Uterine smooth muscle cell (primary cell): Measurements from ENCODE around the gene ALDH16A1. TPM values are rescaled to one million over a fixed set of nuclear protein-coding genes. Genes with fewer than 3 reads are reported as not detected.

Source experiments
- total RNA-seq: library from RNA; depleted of rRNA; stranded (reverse); fragments of >200 nt; gene quantifications from 2 replicates; pipeline ENCODE4 v1.2.3, GENCODE V29; 2014

Gene ALDH16A1
- total RNA-seq, result 33.4 and 53.8 TPM in 2 replicates

GRCh38 chr19:49453013-49453756, at the start of gene ALDH16A1:
Gene ALDH16A1, plus strand, starts transcription at chr19:49453225. Its CDS starts 107 bp downstream, at chr19:49453332.

DNA sequence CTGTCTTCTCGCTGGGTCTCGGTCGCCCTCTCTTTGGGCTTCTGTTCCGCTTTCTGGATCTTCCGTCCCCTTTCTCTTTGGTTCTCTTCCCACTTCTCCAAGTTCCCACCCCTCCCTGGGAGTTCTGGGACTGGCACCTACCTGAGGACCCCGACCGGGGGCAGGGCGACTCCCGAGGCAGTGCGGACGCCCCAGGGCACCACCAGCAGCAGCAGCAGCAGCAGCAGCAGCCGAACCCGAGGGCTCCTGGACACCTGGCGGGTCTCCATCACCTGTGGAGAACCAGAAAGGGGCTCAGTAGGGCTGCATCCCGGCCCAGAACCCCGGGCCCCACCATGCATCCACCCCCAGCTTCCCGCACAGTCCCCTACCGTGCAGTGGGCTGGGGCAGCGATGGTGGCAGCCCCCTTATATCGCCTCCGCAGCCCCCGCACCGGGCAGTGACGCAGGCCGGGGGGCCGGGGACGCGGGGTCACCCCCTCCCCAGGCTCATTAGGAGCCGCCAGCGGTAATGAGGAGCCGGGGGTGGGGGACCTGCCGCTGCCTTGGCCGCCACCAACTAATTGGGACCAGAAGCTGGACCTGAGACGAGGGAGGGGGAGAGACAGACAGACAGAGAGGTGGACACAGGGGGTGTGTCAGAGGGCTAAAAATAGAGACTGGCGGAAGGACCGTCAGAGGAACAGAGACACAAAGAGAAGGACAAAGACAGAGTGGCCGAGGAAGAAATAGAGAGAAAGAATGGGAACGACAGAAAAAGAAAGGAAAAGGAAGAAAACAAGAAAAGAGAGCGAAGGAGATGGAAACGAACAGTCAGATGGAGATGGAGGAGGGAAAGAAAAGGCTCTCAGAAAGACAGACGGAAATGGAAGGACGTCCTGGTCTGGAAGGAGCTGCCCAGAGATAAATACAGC, 29.7 kb upstream of the ALDH16A1 start, which contains the start of gene PTH2:
TSS of gene PTH2 (minus strand) at position 371 of the 914 bp plus-strand sequence. CDS start at position 269, 102 bp downstream.

GRCh38 chr19:49425178-49425577, 27.8 kb upstream of the ALDH16A1 start, which contains the start of gene GFY:
Gene GFY, plus strand, starts transcription at chr19:49425388. Its CDS starts 1,043 bp downstream, at chr19:49426431.

DNA sequence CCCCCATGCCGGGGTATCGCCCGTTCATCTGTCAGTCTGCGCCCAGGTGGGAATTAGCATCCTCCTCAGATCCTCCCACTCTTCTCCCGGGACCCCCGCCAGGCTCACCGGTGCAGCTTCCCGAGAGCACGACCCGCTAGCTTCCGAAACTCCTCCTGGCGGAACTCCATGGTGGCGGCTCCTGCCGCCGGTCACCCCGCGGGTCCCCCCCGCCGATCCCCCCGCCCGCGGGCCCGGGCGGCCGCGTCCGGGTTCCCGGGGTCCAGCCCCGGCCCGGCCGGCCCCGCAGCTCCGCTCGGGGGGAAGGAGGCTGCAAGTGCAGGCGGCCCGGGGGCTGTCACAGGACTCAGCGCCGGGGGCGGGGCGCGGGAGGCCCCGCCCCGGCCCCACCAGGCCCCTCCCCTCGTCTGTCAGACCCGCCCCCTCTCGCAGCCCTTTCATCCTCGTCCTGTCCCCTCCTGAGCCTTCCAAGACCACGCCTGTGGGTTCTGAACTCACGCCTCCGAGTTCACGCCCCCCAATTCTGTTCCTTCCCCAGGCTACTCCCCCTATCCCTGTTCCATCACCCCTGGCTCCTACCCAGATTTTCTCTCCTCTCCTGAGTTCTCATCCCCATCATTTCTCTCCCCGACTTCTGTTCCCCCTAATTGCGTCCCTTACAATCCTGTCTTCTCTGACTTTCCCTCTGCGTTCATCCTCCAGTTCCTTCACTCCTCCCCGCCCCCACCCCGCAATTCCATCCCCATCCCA, 11.6 kb upstream of the ALDH16A1 start, which contains the start of gene SLC17A7:
TSS of gene SLC17A7 (minus strand) at position 318 of the 750 bp plus-strand sequence. CDS start at position 170, 148 bp downstream.

GRCh38 chr19:49451430-49452181, 1.4 kb upstream of the ALDH16A1 start, which contains the start of gene PIH1D1:
Gene PIH1D1, minus strand, starts transcription at chr19:49451814. Its CDS starts 240 bp downstream, at chr19:49451574.

GRCh38 chr19:49473868-49474541, 21.0 kb downstream of the ALDH16A1 start, which contains the start of gene FLT3LG:
Gene FLT3LG, plus strand, starts transcription at chr19:49474215. Its CDS starts 425 bp downstream, at chr19:49474640.

GRCh38 chr19:49487277-49488045, 34.4 kb downstream of the ALDH16A1 start, which contains the start of gene RPL13A:
Gene RPL13A, plus strand, starts transcription at chr19:49487608. Its CDS starts 22 bp downstream, at chr19:49487630.

Other genes starting within 250 kb of the ALDH16A1 start
- gene SLC6A16, start 128.0 kb upstream of the ALDH16A1 start, total RNA-seq, result under 0.01 TPM in 2 replicates
- gene CD37, start 117.8 kb upstream of the ALDH16A1 start, total RNA-seq, result 0.12 TPM in 1 of 2 replicates, not detected in the other
- gene TEAD2, start 90.8 kb upstream of the ALDH16A1 start, total RNA-seq, result 13.7 and 15.6 TPM in 2 replicates
- 0.25 and 0.33 TPM in 2 replicates for gene DKKL1, start 89.3 kb upstream of the ALDH16A1 start, total RNA-seq
- gene KASH5, start 65.0 kb upstream of the ALDH16A1 start, total RNA-seq, result not detected in 2 replicates
- gene PTH2, start 29.8 kb upstream of the ALDH16A1 start, total RNA-seq, result not detected in 2 replicates
- 0.11 TPM in 1 of 2 replicates, not detected in the other for gene GFY, start 27.8 kb upstream of the ALDH16A1 start, total RNA-seq
- not detected in 2 replicates for gene SLC17A7, start 11.7 kb upstream of the ALDH16A1 start, total RNA-seq
- 105 and 127 TPM in 2 replicates for gene PIH1D1, start 1.4 kb upstream of the ALDH16A1 start, total RNA-seq
- gene FLT3LG, start 21.0 kb downstream of the ALDH16A1 start, total RNA-seq, result 2.5 and 2.6 TPM in 2 replicates
- gene RPL13A, start 34.4 kb downstream of the ALDH16A1 start, total RNA-seq, result 1,950 and 2,937 TPM in 2 replicates
- gene RPS11, start 43.2 kb downstream of the ALDH16A1 start, total RNA-seq, result 2,278 and 3,023 TPM in 2 replicates
- gene FCGRT, start 59.4 kb downstream of the ALDH16A1 start, total RNA-seq, result 21.7 and 56.0 TPM in 2 replicates
- gene RCN3, start 74.8 kb downstream of the ALDH16A1 start, total RNA-seq, result 136 and 287 TPM in 2 replicates
- 58.2 and 78.7 TPM in 2 replicates for gene NOSIP, start 127.3 kb downstream of the ALDH16A1 start, total RNA-seq
- 0.33 and 0.75 TPM in 2 replicates for gene PRRG2, start 128.1 kb downstream of the ALDH16A1 start, total RNA-seq
- gene PRR12, start 138.0 kb downstream of the ALDH16A1 start, total RNA-seq, result 2.4 and 3.1 TPM in 2 replicates
- gene RRAS, start 186.9 kb downstream of the ALDH16A1 start, total RNA-seq, result 41.3 and 58.6 TPM in 2 replicates
- 17.3 and 18.1 TPM in 2 replicates for gene SCAF1, start 189.0 kb downstream of the ALDH16A1 start, total RNA-seq
- gene IRF3, start 212.6 kb downstream of the ALDH16A1 start, total RNA-seq, result 43.1 and 45.6 TPM in 2 replicates
- gene BCL2L12, start 212.7 kb downstream of the ALDH16A1 start, total RNA-seq, result 3.2 and 7.5 TPM in 2 replicates
- 325 and 532 TPM in 2 replicates for gene PRMT1, start 224.0 kb downstream of the ALDH16A1 start, total RNA-seq
- 0.66 and 0.87 TPM in 2 replicates for gene ADM5, start 236.4 kb downstream of the ALDH16A1 start, total RNA-seq
- 15.6 and 25.6 TPM in 2 replicates for gene CPT1C, start 237.9 kb downstream of the ALDH16A1 start, total RNA-seq